T47D (cell line): Measurements from ENCODE around the gene SLC48A1.

Experiments
- DNase-seq, 2 experiments: peaks; one replicate each; pipeline versions ENCODE4 v3.0.0 to v3.0.0-alpha.2; 2011 to 2012; ENCODE audit warnings: low read depth in 1 of 2, low spot score in 1 of 2
- JUND ChIP-seq: IDR thresholded peaks from 2 replicates; pipeline ENCODE4 v1.6.1; 2012; ENCODE audit warnings: low read depth
- in situ Hi-C: cut with HindIII; loops from 2 replicates; pipeline ENCODE4 v1.10.0; 2016; ENCODE audit warnings: low sequenced_read_pairs, low pct_unique_long_range_greater_than_20kb

SLC48A1 gene

GRCh38 chr12:47769234-47770085 is 3.6 kb upstream of the SLC48A1 start:
- no peak for DNase-seq
- no peak for TF ChIP-seq JUND
- in situ Hi-C loops, result no loop called here

GRCh38 chr12:47770086-47770726 is 2.8 kb upstream of the SLC48A1 start:
- TF ChIP-seq JUND, result no peak
- in situ Hi-C loops, result no loop called here
- DNase-seq, result peak in 1 of 2 experiments; percentile 42

- in situ Hi-C loops, result no loop called here
- DNase-seq, result no peak
- no peak for TF ChIP-seq JUND
These were observed 1.7 kb upstream of the SLC48A1 start for GRCh38 chr12:47771304-47771703.

- DNase-seq, result no peak
- in situ Hi-C loops, result no loop called here
- TF ChIP-seq JUND, result no peak
These were observed 861 bp upstream of the SLC48A1 start for GRCh38 chr12:47772094-47772660.

- no peak for TF ChIP-seq JUND
- in situ Hi-C loops, result no loop called here
- no peak for DNase-seq
These were observed 338 bp upstream of the SLC48A1 start for GRCh38 chr12:47772738-47773061.

GRCh38 chr12:47773858-47774580 is 981 bp downstream of the SLC48A1 start:
- TF ChIP-seq JUND, result no peak
- in situ Hi-C loops, result no loop called here
- DNase-seq, result peak in 1 of 2 experiments; percentile 58

- no peak for TF ChIP-seq JUND
- in situ Hi-C loops, result no loop called here
- DNase-seq, result no peak
These were observed 1.6 kb downstream of the SLC48A1 start for GRCh38 chr12:47774663-47775062.

GRCh38 chr12:47775100-47775911 is 2.3 kb downstream of the SLC48A1 start:
- no peak for TF ChIP-seq JUND
- DNase-seq, result peak in 1 of 2 experiments; percentile 58
- in situ Hi-C loops, result no loop called here

GRCh38 chr12:47776471-47777143 is 3.6 kb downstream of the SLC48A1 start:
- DNase-seq, result no peak
- no peak for TF ChIP-seq JUND
- in situ Hi-C loops, result no loop called here

- TF ChIP-seq JUND, result no peak
- DNase-seq, result no peak
- in situ Hi-C loops, result no loop called here
These were observed 4.1 kb downstream of the SLC48A1 start for GRCh38 chr12:47777151-47777550.

- in situ Hi-C loops, result no loop called here
These were observed 4.9 kb downstream of the SLC48A1 start for GRCh38 chr12:47777741-47778558.

More at GRCh38 chr12:47777741-47778558, 4.9 kb downstream of the SLC48A1 start:
- DNase-seq, result peak in 1 of 2 experiments; percentile 64
- TF ChIP-seq JUND, result no peak
